ENCODE results near the gene SMIM45.

DNA sequence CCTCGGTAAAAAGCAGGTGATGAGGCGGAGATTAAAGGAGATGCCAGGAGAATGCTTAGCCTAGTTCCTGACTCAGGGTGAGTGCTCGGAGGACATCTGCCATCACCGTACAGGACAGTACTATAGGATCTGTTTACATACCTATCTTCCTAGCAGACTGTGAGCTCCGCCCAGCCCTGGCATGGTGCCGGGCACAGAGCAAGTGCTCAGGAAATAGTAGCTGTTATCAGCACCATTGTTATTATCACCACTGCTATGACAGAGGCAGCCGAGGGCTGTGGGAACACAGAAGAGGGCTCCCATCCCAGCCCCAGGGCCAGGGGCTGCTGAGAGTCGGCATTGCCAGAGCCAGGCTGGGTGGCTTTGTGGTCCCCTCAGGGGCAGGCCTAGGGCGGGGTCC lies 16.7 kb downstream of the SMIM45 start:
- no peak for TF ChIP-seq CTCF (IDR thresholded peaks at IDR 0.05)
- no peak for TF ChIP-seq POLR2AphosphoS5 (IDR thresholded peaks at IDR 0.05)
- TF ChIP-seq POLR2A (IDR thresholded peaks at IDR 0.05), result no peak

Data from prostate gland (tissue), 2 donors.